CD4-positive, alpha-beta T cell treated with Interleukin-1 beta for 1 hour (primary cell): ENCODE measurements around the gene NCK2.
A peak's percentile ranks its signal among the peaks of the same experiment; 100 is the strongest.
"Not testable (repeated sequence)": the region's sequence is repeated elsewhere in the genome, so short reads cannot be mapped to it uniquely, and the experiment has no call there.

Source experiments
- DNase-seq, 2 donors: peaks; one replicate each; pipeline ENCODE4 v3.0.0-alpha.2; 2020 to 2022

The NCK2 gene

GRCh38 chr2:105756865-105757264 is 12.2 kb downstream of the NCK2 start:
- not testable (repeated sequence) for DNase-seq

- peak in 1 of 2 donors; percentile 44 for DNase-seq
Observed at GRCh38 chr2:105757433-105757832, 12.7 kb downstream of the NCK2 start.

DNA sequence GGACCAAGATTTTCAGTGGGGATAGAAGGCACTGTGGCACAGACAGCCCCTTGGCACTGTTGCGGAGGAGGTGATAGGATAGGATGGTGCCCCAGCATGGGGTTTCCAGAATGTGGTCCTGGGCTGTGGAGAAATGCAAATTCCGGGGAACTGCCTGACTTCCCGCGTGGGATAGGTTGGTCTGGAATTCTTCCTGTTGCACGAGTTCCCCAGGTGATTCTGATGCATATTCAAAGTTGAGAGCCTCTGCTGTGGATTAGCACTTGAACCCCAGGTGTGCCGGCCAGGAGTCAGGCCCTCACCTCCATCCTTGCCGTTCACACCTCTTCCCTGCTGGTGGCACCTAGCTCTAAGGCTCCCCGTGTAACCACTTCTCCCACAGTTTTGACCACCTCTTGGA is 15.5 kb downstream of the NCK2 start:
- no peak for DNase-seq

GRCh38 chr2:105760639-105761337 is 16.1 kb downstream of the NCK2 start:
- DNase-seq, result no peak

DNA sequence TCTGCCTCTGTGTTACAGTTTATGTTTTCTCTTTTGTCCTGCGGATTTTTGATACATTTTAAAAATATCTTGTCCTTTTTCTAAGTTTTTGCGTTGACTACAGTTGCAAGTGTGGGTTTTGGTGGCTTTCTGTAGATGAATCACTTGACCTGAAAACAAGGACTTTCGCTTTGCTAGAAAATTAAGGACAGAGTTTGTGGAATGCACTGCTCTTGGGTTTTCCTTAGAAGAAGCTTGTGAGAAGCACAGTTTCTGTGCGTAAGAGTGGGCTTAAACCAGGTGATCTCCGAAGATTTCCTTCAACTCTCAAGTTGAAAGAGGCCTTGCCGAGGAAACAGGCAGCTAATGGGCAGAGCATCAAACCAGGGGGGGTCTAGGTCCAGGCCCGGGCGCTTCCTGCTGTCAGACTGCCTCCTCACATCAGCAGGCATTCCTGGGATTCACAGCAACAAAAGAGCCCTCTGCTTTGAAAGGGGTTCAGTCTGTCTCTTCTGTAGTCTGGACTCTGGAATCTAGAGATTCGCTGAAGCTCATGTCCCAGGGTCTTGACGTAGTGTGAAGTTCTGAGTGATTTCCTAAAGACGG is 17.3 kb downstream of the NCK2 start:
- no peak for DNase-seq

- no peak for DNase-seq
Observed at GRCh38 chr2:105763076-105763475, 18.4 kb downstream of the NCK2 start.

DNA sequence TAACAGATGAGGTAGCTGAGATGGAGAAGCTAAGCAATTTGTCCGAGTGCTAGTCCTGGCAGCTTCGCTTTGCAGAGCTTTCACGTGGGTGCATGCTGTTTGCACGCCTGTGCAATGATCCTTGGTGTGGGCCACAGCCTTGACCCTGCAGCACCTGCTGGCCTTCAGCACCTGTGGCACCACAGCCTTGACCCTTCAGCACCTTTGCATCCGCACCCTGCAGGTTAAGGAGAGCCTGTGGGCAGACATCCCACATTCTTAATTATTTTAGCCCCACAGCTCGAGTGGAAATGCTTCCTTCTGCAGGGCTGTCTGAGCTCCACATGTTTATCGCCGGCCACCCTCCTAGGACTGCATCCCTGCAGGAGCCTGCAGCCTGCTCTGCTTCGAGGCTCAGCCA is 19.3 kb downstream of the NCK2 start:
- no peak for DNase-seq

- peak in 1 of 2 donors; percentile 48 for DNase-seq
Observed at GRCh38 chr2:105765415-105766299, 20.9 kb downstream of the NCK2 start.

GRCh38 chr2:105766300-105766866 is 21.7 kb downstream of the NCK2 start:
- no peak for DNase-seq

- DNase-seq, result no peak
Observed at GRCh38 chr2:105768176-105768575, 23.5 kb downstream of the NCK2 start.

- no peak for DNase-seq
Observed at GRCh38 chr2:105768961-105769452, 24.3 kb downstream of the NCK2 start.

DNA sequence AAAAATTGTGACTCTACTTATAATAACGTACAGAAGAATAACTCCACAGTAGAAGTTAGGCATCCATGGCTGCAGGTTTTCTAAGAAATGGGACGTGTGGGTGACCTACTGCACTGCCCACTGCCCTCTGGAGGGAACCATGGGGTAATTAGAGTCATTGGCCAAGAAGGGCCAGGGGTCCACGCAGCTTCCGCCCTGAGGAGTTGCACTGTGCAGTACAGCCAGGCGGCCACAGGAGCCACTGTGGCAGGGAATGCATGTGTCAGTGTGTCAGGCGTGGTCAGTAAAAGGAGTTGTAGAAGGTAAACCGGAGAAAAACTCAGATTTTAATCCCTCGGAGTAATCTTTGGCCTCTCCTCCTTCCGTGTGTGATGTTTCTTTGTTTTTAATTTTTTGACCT is 24.8 kb downstream of the NCK2 start:
- no peak for DNase-seq

- no peak for DNase-seq
Observed at GRCh38 chr2:105770149-105770548, 25.4 kb downstream of the NCK2 start.

DNA sequence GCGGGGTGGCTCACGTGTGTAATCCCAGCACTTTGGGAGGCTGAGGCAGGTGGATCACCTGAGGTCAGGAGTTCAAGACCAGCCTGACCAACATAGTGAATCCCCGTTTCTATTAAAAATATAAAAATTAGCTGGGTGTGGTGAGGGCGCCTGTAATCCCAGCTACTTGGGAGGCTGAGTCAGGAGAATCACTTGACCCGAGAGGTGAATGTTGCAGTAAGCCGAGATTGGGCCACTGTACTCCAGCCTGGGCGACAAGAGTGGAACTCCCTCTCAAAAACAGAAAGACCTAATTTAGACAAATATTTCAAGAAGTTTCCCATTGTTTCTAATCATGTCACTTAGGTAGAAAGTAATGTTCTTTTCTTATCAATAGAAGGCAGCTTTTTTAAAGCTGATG is 26.6 kb downstream of the NCK2 start:
- not testable (repeated sequence) for DNase-seq

DNA sequence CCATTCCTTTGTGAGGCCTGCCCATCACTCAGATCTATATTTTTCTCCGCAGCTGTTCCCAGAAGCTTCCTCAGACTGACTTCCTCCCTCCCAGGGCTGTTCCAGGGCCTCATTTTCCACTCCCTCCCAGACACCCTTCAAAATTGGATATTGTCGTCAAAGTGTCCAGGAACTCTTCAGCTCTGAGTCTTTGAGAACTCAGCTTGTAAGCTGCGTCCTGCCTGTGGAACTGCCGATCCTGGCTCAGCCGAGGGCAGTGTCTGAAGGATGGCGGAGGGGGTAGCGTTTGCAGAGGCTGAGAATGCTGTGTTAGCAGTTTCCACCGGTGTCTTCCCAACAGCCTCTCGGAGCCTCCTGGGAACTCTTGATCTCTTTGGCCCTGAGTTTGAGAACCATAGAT is 27.1 kb downstream of the NCK2 start:
- DNase-seq, result no peak

DNA sequence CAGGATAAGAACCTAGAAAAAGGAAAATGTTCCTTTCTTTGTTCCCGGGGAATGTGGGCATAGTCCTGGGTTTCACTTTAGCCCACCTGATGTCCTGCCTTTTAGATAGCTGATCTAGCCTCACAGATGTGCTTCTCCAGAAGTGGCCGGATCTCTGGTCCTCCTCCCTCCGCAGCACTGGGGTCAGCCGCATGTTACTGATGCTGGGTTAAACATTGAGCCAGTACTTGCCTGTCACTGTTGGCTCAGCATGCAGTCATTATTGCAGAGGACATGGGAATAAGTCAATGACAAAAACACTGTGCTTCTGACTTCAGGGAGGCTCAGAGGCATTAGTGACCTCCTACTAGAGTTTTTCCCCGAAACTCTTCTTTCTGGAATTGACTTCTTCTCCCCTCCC is 27.6 kb downstream of the NCK2 start:
- DNase-seq, result no peak

DNA sequence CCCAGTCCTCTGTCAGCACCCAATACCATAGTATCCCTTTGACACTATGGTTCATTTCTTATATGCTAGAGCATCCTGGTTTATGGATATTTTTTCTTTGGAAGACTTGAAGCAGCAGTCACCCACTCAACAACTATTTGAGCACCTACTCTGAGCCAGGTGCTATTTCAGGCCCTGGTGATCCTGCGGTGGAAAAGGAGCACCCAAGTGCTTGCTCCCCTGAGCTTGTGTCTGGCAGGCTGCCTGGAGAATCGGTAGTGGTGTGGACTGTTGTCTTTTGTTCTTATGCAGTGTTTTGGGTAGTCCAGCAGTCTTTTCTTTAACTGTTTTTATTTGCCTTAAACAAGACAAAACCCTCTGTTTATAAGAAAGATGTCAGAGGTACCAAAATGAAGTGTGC is 28.9 kb downstream of the NCK2 start:
- DNase-seq, result no peak

- DNase-seq, result no peak
Observed at GRCh38 chr2:105774781-105775337, 30.1 kb downstream of the NCK2 start.

DNA sequence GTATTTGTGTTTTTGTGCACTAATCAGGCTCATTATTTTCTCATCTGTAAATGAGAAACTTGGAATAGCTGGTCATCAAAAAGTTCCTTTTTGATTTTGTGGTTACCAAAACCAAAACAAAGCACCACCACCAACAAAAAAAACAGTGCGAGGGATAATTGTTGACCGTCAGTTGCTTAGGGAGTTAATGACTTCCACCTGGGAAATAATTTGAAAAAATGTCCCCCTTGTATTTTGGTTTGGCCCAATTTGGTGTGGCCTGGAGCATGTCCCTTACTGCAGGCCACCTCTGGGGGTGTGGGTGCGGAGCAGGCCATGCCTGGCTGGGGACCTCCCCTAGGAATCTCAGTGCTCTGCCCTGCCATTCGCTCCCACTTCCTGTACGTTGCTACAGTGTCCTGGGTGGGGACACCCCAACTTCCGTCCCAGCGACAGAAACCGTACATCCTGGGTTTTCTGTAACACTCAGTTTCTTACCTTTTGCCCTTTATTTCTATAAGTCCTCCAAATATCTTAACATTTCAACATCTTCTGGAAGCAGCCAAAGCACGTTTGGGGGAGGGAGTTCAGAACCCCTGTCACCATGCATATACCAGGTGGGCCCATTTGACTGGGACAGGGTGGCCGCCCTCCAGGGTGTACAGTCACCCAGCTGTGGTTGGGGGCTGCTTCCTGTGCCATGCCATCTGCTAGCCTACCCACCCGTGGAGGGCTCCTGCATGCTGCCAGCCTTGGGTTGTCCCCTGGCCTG is 31.3 kb downstream of the NCK2 start:
- peak; percentile 51 to 77 for DNase-seq

DNA sequence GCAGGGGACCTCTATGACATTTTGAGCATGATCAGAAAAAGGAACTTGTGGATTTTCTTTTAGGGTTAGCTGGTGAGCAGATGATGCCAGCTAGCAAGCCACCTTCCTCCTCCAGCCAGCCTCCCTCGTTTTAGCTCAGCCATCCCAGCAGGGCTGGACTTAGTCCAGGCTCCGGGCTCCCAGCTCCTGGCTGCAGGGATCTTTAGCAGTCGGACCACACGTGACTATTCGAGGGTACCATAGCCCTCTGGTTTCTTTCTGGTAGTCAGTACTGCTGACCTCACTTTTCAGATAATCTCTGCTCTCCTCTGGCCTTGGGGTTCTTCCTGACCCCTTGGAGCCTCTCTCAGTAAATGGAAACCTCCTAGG is 31.8 kb downstream of the NCK2 start:
- no peak for DNase-seq

DNA sequence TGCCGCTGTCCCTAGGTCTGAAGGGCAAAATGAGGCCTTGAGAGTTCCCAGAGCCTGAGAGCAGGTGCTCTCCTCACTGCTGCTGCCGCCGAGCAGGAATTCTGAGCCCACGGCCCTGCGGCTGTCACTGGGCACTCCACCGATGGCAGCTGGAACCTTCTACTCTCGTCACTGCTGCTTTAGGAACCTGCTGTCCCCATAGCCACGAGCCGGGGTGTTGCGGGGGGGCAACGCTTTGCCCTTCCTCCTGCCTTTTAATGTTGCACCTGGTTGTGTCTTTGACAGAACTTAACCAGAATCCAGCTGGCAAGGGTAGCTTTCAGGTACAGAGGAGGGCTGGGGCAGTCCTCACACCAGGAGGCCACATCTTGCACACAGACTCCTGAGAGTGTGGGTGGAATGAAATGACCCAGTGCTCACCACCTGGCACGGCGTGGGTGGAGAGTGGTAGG is 32.3 kb downstream of the NCK2 start:
- no peak for DNase-seq

- no peak for DNase-seq
Observed at GRCh38 chr2:105777506-105778055, 32.9 kb downstream of the NCK2 start.
